Right lobe of liver (tissue), 6 donors: Measurements from ENCODE around the gene KDM4B. TPM values are rescaled to one million over a fixed set of nuclear protein-coding genes. Genes with fewer than 3 reads are reported as not detected.

ENCODE experiments used
- ATAC-seq, 4 donors: fragments of 200-7000 bp; cut with Tn5 transposase; one replicate each; pipeline ENCODE4 v1.9.1; 2020; ENCODE audit warnings: mild to moderate bottlenecking in 4 of 4, moderate library complexity in 4 of 4
- DNase-seq, 3 donors: peaks; one replicate each; pipeline ENCODE4 v3.0.0-alpha.2; 2020
- H3K27ac ChIP-seq, 3 donors: fragments of 200-600 bp; one replicate each; pipeline ENCODE4 v1.8.0; 2022
- H3K27me3 ChIP-seq, 2 donors: fragments of 200-600 bp; one replicate each; pipeline ENCODE4 v1.8.0; 2022
- H3K36me3 ChIP-seq, 4 donors: fragments of 200-600 bp; sonication (generic) in 1 of 4; one replicate each; pipeline versions ENCODE4 v1.5.1 to v1.8.0; 2017 to 2022; ENCODE audit warnings: control low read depth in 1 of 4
- H3K4me1 ChIP-seq, 4 donors: fragments of 200-600 bp; sonication (generic) in 1 of 4; one replicate each; pipeline versions ENCODE4 v1.5.1 to v1.8.0; 2017 to 2022; ENCODE audit warnings: control low read depth in 1 of 4
- H3K4me3 ChIP-seq, 3 donors: fragments of 200-600 bp; one replicate each; pipeline ENCODE4 v1.8.0; 2022
- H3K9me3 ChIP-seq, 4 donors: fragments of 200-600 bp; sonication (generic) in 1 of 4; one replicate each; pipeline versions ENCODE4 v1.5.1 to v1.8.0; 2017 to 2022; ENCODE audit warnings: control low read depth in 1 of 4
- CTCF ChIP-seq, 4 donors: fragments of 200-600 bp in 3 of 4; fragments of 450-650 bp in 1 of 4; IDR thresholded peaks; one replicate each; pipeline versions ENCODE4 v1.5.1 to v1.8.0; 2016 to 2022; ENCODE audit warnings: antibody characterized with exemption in 4 of 4, mild to moderate bottlenecking in 2 of 4
- POLR2A ChIP-seq: fragments of 450-650 bp; IDR thresholded peaks from one replicate; pipeline ENCODE4 v1.6.1; 2017; ENCODE audit warnings: antibody characterized with exemption, mild to moderate bottlenecking
- WGBS: methylation state at CpG from one replicate; pipeline ENCODE4 v1.1.6; 2018; ENCODE audit warnings: low coverage, low lambda C conversion rate; ENCODE audit not compliant: insufficient coverage; ENCODE audit errors: missing lambda C conversion rate; 5-methylcytosine and 5-hydroxymethylcytosine counted together
- intact Hi-C, 2 donors: fragments of 100-400 bp; cut with DNase I; formaldehyde crosslinking; loops; one replicate each; pipeline versions ENCODE4 v1.11.2 to v1.14.1; 2022
- total RNA-seq, 6 experiments: library from RNA; depleted of rRNA in 2 of 6; stranded (reverse); fragments of >200 nt in 2 of 6; fragmentation: NEBNext Ultra II Directional in 3 of 6; extraction: Animal tissue kit (Norgen Biotek cat#: 25700) in 3 of 6; gene quantifications; one replicate each; pipeline versions ENCODE4 v1.1.0 to v1.2.4, GENCODE V29; 2016 to 2023
- donor health status: DM: no; HTN: yes; CAD: no.
- donor health status: DM: no; HTN: no; CAD: no.
- donor health status: DM: no; HTN: no; CAD: no.
- donor health status: DM: no; HTN: yes; CAD: no.
- donor health status: DM: no; HTN: yes; CAD: no.

KDM4B gene
- total RNA-seq, 6 experiments from 2014 or later, result 14.2 to 36.9 (median 29.1) TPM

- no peaks in the 10 kb centered on the region for H3K27me3 ChIP-seq
- H3K36me3 ChIP-seq, result peaks cover 0 to 13% (median 6%) of the 10 kb centered on the region in 4 donors
- H3K9me3 ChIP-seq, result no peaks in the 10 kb centered on the region
- intact Hi-C loops, result no loop called here
- WGBS, result 90% methylated on average over 6 of the region's 14 CpGs
- ATAC-seq (no peak), DNase-seq (no peak)
- no peak for TF ChIP-seq CTCF (IDR thresholded peaks at IDR 0.05)
- no peak for TF ChIP-seq POLR2A
- H3K27ac ChIP-seq, result no peak overlapping the region
- no peak overlapping the region for H3K4me3 ChIP-seq
- peaks cover 0 to 2% (median 0%) of the 10 kb centered on the region in 4 donors for H3K4me1 ChIP-seq
Measured at GRCh38 chr19:5016781-5017180, 47.9 kb downstream of the KDM4B start.

- 89% methylated on average over 3 of the region's 5 CpGs for WGBS
- no peaks in the 10 kb centered on the region for H3K4me1 ChIP-seq
- ATAC-seq, result no peak
- no peak for TF ChIP-seq CTCF (IDR thresholded peaks at IDR 0.05)
- no peak for TF ChIP-seq POLR2A
- no peak for DNase-seq
- no peak overlapping the region for H3K27ac ChIP-seq
- H3K27me3 ChIP-seq, result no peaks in the 10 kb centered on the region
- no peak overlapping the region for H3K4me3 ChIP-seq
- peaks cover 0 to 13% (median 6%) of the 10 kb centered on the region in 4 donors for H3K36me3 ChIP-seq
- H3K9me3 ChIP-seq, result no peaks in the 10 kb centered on the region
- intact Hi-C loops, result no loop called here
Measured at GRCh38 chr19:5017235-5017634, 48.3 kb downstream of the KDM4B start.

GRCh38 chr19:5018224-5019015, 49.5 kb downstream of the KDM4B start:
- ATAC-seq (no peak), DNase-seq (no peak)
- Histone ChIP-seq H3K36me3 (peaks cover 0 to 13% (median 6%) of the 10 kb centered on the region in 4 donors), H3K27me3 (no peaks in the 10 kb centered on the region), H3K9me3 (no peaks in the 10 kb centered on the region), H3K27ac (no peak overlapping the region), H3K4me3 (no peak overlapping the region), H3K4me1 (no peaks in the 10 kb centered on the region)
- intact Hi-C loops, result no loop called here
- 88% methylated on average over 15 of the region's 16 CpGs for WGBS
- TF ChIP-seq CTCF (IDR thresholded peaks at IDR 0.05) (no peak), POLR2A (no peak)

- no peak for DNase-seq
- Histone ChIP-seq H3K27ac (no peak overlapping the region), H3K27me3 (no peaks in the 10 kb centered on the region), H3K36me3 (peaks cover 0 to 13% (median 6%) of the 10 kb centered on the region in 4 donors), H3K4me1 (no peaks in the 10 kb centered on the region), H3K4me3 (no peak overlapping the region), H3K9me3 (no peaks in the 10 kb centered on the region)
- WGBS, result 83% methylated on average over 15 of the region's 21 CpGs
- no peak for ATAC-seq
- TF ChIP-seq POLR2A (no peak), CTCF (IDR thresholded peaks at IDR 0.05) (no peak)
- intact Hi-C loops, result loop anchor here in 1 of 2 donors (10.0 kb wide), 1 partner anchor 46 kb away; no protein-coding TSS in a partner anchor
Measured at GRCh38 chr19:5020368-5020767, 51.5 kb downstream of the KDM4B start.
